Measurements from ENCODE around the gene MAML3. TPM values are rescaled to one million over a fixed set of nuclear protein-coding genes. Genes with fewer than 3 reads are reported as not detected.
A peak's percentile ranks its signal among the peaks of the same experiment; 100 is the strongest.

The MAML3 gene
- total and polyA plus RNA-seq, 10 donors, result 0.63 to 18.4 (median 12.7) TPM

DNA sequence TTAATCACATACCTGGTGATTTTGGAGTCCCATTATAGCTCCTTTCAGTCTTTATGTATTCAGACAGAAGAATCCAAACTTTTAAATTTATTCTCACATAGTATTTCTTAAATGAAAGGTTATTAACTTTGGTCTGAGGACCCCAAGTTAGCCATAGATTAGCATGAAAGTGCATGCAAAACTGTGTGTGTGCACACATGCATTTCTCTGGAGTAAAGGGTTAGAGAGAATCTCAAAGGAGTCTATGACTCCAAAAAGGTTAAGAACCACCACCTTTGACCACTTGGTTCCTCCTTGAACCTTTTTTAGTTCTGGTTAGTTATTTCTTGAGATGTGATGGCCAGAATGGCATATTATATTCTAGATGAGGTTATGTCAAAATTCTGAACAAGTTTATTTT lies 386.4 kb downstream of the MAML3 start:
- no peaks in the 10 kb centered on the region for H3K36me3 ChIP-seq
- H3K9me3 ChIP-seq, result no peaks in the 10 kb centered on the region
- H3K27me3 ChIP-seq (replicated peaks in 1 of 7), result no peaks in the 10 kb centered on the region
- no peak overlapping the region for H3K27ac ChIP-seq
- peaks cover 11 to 61% (median 32%) of the 10 kb centered on the region in 6 donors for H3K4me1 ChIP-seq
- no peak for DNase-seq
- intact Hi-C loops (cut with DNase I; ENCODE audit: low total_unique reads), result no loop called here
- H3K4me3 ChIP-seq, result no peak overlapping the region
- TF ChIP-seq POLR2A (IDR thresholded peaks at IDR 0.05) (no peak), POLR2AphosphoS5 (IDR thresholded peaks at IDR 0.05) (no peak)
- TF ChIP-seq, protein P1, sequence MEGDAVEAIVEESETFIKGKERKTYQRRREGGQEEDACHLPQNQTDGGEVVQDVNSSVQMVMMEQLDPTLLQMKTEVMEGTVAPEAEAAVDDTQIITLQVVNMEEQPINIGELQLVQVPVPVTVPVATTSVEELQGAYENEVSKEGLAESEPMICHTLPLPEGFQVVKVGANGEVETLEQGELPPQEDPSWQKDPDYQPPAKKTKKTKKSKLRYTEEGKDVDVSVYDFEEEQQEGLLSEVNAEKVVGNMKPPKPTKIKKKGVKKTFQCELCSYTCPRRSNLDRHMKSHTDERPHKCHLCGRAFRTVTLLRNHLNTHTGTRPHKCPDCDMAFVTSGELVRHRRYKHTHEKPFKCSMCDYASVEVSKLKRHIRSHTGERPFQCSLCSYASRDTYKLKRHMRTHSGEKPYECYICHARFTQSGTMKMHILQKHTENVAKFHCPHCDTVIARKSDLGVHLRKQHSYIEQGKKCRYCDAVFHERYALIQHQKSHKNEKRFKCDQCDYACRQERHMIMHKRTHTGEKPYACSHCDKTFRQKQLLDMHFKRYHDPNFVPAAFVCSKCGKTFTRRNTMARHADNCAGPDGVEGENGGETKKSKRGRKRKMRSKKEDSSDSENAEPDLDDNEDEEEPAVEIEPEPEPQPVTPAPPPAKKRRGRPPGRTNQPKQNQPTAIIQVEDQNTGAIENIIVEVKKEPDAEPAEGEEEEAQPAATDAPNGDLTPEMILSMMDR (IDR thresholded peaks at IDR 0.05 in 8 of 11, conservative IDR thresholded peaks at IDR 0.05 in 3 of 11), result no peak

DNA sequence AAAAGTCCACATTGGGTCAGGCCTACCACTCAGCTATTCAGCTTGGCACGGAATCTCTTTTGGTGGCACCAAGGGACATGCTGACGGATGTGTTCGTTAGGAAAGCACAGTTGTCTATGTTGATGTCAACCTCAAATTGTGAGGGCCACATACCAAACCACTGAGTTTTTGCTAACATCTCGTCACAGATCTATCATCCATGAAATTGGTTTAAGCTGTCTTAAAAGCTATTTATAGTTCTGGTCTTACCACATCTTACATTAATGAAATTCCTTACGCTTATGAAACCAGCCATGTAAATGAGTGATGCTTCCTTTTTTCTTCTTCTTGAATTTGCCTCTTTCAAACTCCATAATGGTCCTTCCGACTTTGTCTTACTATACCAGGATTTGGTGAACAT lies 386.8 kb downstream of the MAML3 start:
- H3K27me3 ChIP-seq (replicated peaks in 1 of 7), result no peaks in the 10 kb centered on the region
- peaks cover 14 to 66% (median 36%) of the 10 kb centered on the region in 6 donors for H3K4me1 ChIP-seq
- no peaks in the 10 kb centered on the region for H3K36me3 ChIP-seq
- H3K27ac ChIP-seq, result peak overlapping the region in 2 of 8 donors; percentile 6 to 71
- DNase-seq, result no peak
- intact Hi-C loops (cut with DNase I; ENCODE audit: low total_unique reads), result no loop called here
- TF ChIP-seq, protein P1 (IDR thresholded peaks at IDR 0.05 in 8 of 11, conservative IDR thresholded peaks at IDR 0.05 in 3 of 11), result no peak
- TF ChIP-seq POLR2A (IDR thresholded peaks at IDR 0.05) (no peak), POLR2AphosphoS5 (IDR thresholded peaks at IDR 0.05) (no peak)
- no peaks in the 10 kb centered on the region for H3K9me3 ChIP-seq
- no peak overlapping the region for H3K4me3 ChIP-seq
- 58 to 69% (median 67%) methylated on average over 6 of the region's 6 CpGs for WGBS, 5 donors

DNA sequence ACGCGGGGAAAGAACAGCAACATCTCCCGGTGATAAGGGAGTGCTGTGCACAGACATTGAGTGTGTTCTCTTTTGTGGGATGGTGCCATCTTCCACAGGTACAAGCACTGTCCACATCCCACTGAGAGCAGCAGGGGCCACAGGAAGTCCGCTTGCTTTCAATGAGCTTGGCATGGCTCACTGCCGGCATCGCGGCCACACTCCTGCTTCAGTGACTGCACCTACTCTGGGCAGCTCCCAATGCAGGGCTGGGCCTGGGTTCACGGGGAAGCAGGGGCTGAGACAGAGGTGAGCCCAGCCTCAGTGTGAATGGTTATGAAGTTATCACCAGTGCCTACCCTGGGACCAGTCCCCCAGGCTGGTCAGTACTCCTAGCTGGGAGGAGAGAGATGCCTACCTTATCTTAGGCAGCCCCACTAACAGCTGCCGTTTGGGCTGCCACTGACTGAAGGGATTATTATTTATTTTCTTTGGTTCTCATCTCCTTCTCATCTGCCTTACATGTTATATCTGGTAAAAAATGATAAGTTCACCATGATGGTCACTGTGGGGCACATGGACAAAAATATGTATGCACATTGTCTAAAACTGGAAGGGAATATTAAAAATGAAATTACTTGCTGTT lies 389.2 kb downstream of the MAML3 start:
- Histone ChIP-seq H3K27me3 (replicated peaks in 1 of 7) (no peaks in the 10 kb centered on the region), H3K4me1 (peaks cover 23 to 67% (median 37%) of the 10 kb centered on the region in 6 donors), H3K4me3 (peak overlapping the region in 5 of 8 donors; percentile 18 to 50 (median 34)), H3K9me3 (no peaks in the 10 kb centered on the region), H3K27ac (peak overlapping the region in 6 of 8 donors; percentile 11 to 75 (median 64)), H3K36me3 (no peaks in the 10 kb centered on the region)
- intact Hi-C loops (cut with DNase I; ENCODE audit: low total_unique reads), result no loop called here
- TF ChIP-seq POLR2AphosphoS5 (IDR thresholded peaks at IDR 0.05) (no peak), POLR2A (IDR thresholded peaks at IDR 0.05) (no peak)
- TF ChIP-seq, protein P1 (IDR thresholded peaks at IDR 0.05 in 8 of 11, conservative IDR thresholded peaks at IDR 0.05 in 3 of 11), result no peak
- 57 to 71% (median 59%) methylated on average over 8 to 9 of the region's 9 CpGs for WGBS, 5 donors
- DNase-seq, result no peak

DNA sequence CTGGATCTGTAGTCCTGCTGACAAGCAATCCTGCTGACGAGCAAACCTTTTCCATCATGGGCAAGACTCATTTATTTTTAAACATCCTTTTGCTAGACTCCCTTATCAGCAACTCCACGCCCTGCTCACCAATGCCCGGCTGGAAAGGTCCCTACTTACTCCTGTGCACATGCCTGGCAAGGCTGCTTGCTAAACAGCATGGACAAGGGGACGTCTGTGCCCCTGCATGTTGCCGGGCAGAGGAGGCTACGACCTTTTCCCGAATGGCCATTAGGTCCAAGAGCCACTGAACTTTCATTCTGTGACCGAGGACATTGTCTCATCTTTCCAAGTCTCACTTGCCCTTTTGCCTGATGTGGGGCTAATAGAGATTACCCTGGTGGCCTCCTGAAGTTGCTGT lies 389.8 kb downstream of the MAML3 start:
- H3K4me1 ChIP-seq, result peaks cover 23 to 67% (median 37%) of the 10 kb centered on the region in 6 donors
- no peaks in the 10 kb centered on the region for H3K27me3 ChIP-seq (replicated peaks in 1 of 7)
- WGBS, 5 donors, result 37 to 51% (median 44%) methylated on average over 8 of the region's 8 CpGs
- H3K4me3 ChIP-seq, result peak overlapping the region in 6 of 8 donors; percentile 9 to 50 (median 31)
- DNase-seq, result no peak
- intact Hi-C loops (cut with DNase I; ENCODE audit: low total_unique reads), result no loop called here
- no peaks in the 10 kb centered on the region for H3K9me3 ChIP-seq
- TF ChIP-seq, protein P1 (IDR thresholded peaks at IDR 0.05 in 8 of 11, conservative IDR thresholded peaks at IDR 0.05 in 3 of 11), result no peak
- TF ChIP-seq POLR2AphosphoS5 (IDR thresholded peaks at IDR 0.05), result no peak
- TF ChIP-seq POLR2A (IDR thresholded peaks at IDR 0.05), result no peak
- peak overlapping the region in 6 of 8 donors; percentile 11 to 75 (median 64) for H3K27ac ChIP-seq
- no peaks in the 10 kb centered on the region for H3K36me3 ChIP-seq

Measured in spleen (tissue), 11 donors.